Measurements from ENCODE around the gene SLC7A6OS. TPM values are rescaled to one million over a fixed set of nuclear protein-coding genes. Genes with fewer than 3 reads are reported as not detected.

Gene SLC7A6OS
- polyA plus RNA-seq, 1 donor (not counting 4 experiments of a cell fraction or from before 2014, with no cell fraction given): 12.6 TPM

GRCh38 chr16:68290450-68290849 lies 20.3 kb downstream of the SLC7A6OS start:
- dilution Hi-C loops (cut with MboI; ENCODE audit: extremely low pct_ligation_motif_present, low sequenced_read_pairs): no loop called here
- H3K4me2 ChIP-seq (ENCODE audit: control insufficient read depth, extremely low read depth, insufficient read depth, low read depth, low read length): no peak overlapping the region
- H3K79me2 ChIP-seq (ENCODE audit: control insufficient read depth, insufficient read depth, low read length): peaks cover 5% of the 10 kb centered on the region
- H3K4me3 ChIP-seq (ENCODE audit: control insufficient read depth in 2 of 3, extremely low read depth in 1 of 3, insufficient read depth in 2 of 3, low read depth in 1 of 3, low read length in 3 of 3): no peak overlapping the region
- no peak for TF ChIP-seq CTCF (optimal IDR thresholded peaks at IDR 0.05 in 1 of 3, IDR thresholded peaks at IDR 0.05 in 1 of 3, conservative IDR thresholded peaks at IDR 0.05 in 1 of 3; ENCODE audit: extremely low read depth in 1 of 3, insufficient read depth in 2 of 3, low read length in 3 of 3)
- no peak for TF ChIP-seq EZH2 (IDR thresholded peaks at IDR 0.05; ENCODE audit: low read length)
- H2AFZ ChIP-seq (ENCODE audit: control insufficient read depth, low read length): no peak overlapping the region
- H3K36me3 ChIP-seq (ENCODE audit: control insufficient read depth in 2 of 2, extremely low read depth in 1 of 2, insufficient read depth in 2 of 2, low read length in 2 of 2): peaks cover 28 to 29% of the 10 kb centered on the region in 2 experiments
- H3K9ac ChIP-seq (ENCODE audit: control insufficient read depth, extremely low read depth, insufficient read depth, low read length): no peak overlapping the region
- peaks cover 11% of the 10 kb centered on the region for H3K4me1 ChIP-seq (ENCODE audit: control insufficient read depth, extremely low read depth, insufficient read depth, low read length)
- no peaks in the 10 kb centered on the region for H3K27me3 ChIP-seq (ENCODE audit: control insufficient read depth, extremely low read depth, insufficient read depth, low read length)
- H4K20me1 ChIP-seq (ENCODE audit: control insufficient read depth, extremely low read depth, insufficient read depth, low read length): no peaks in the 10 kb centered on the region
- peaks cover 3% of the 10 kb centered on the region for H3K9me1 ChIP-seq (ENCODE audit: control insufficient read depth, extremely low read depth, insufficient read depth, low read length)
- FAIRE-seq: no peak
- H3K9me3 ChIP-seq (ENCODE audit: control insufficient read depth, low read depth, low read length): no peaks in the 10 kb centered on the region
- no peak overlapping the region for H3K27ac ChIP-seq (ENCODE audit: control insufficient read depth, insufficient read depth, low read length)
- DNase-seq (ENCODE audit: low read depth, low spot score): no peak

- peaks cover 11% of the 10 kb centered on the region for H3K4me1 ChIP-seq (ENCODE audit: control insufficient read depth, extremely low read depth, insufficient read depth, low read length)
- TF ChIP-seq CTCF (optimal IDR thresholded peaks at IDR 0.05 in 1 of 3, IDR thresholded peaks at IDR 0.05 in 1 of 3, conservative IDR thresholded peaks at IDR 0.05 in 1 of 3; ENCODE audit: extremely low read depth in 1 of 3, insufficient read depth in 2 of 3, low read length in 3 of 3) (no peak), EZH2 (IDR thresholded peaks at IDR 0.05; ENCODE audit: low read length) (no peak)
These were observed 21.0 kb downstream of the SLC7A6OS start for GRCh38 chr16:68289621-68290329.

More at GRCh38 chr16:68289621-68290329, 21.0 kb downstream of the SLC7A6OS start:
- H3K4me3 ChIP-seq (ENCODE audit: control insufficient read depth in 2 of 3, extremely low read depth in 1 of 3, insufficient read depth in 2 of 3, low read depth in 1 of 3, low read length in 3 of 3): no peak overlapping the region
- no peak overlapping the region for H2AFZ ChIP-seq (ENCODE audit: control insufficient read depth, low read length)
- dilution Hi-C loops (cut with MboI; ENCODE audit: extremely low pct_ligation_motif_present, low sequenced_read_pairs): no loop called here
- H3K9me3 ChIP-seq (ENCODE audit: control insufficient read depth, low read depth, low read length): no peaks in the 10 kb centered on the region
- H3K9ac ChIP-seq (ENCODE audit: control insufficient read depth, extremely low read depth, insufficient read depth, low read length): no peak overlapping the region
- peaks cover 5% of the 10 kb centered on the region for H3K79me2 ChIP-seq (ENCODE audit: control insufficient read depth, insufficient read depth, low read length)
- H3K9me1 ChIP-seq (ENCODE audit: control insufficient read depth, extremely low read depth, insufficient read depth, low read length): peaks cover 3% of the 10 kb centered on the region
- H3K36me3 ChIP-seq (ENCODE audit: control insufficient read depth in 2 of 2, extremely low read depth in 1 of 2, insufficient read depth in 2 of 2, low read length in 2 of 2): peaks cover 28% of the 10 kb centered on the region in 2 experiments
- no peaks in the 10 kb centered on the region for H3K27me3 ChIP-seq (ENCODE audit: control insufficient read depth, extremely low read depth, insufficient read depth, low read length)
- no peaks in the 10 kb centered on the region for H4K20me1 ChIP-seq (ENCODE audit: control insufficient read depth, extremely low read depth, insufficient read depth, low read length)
- DNase-seq (ENCODE audit: low read depth, low spot score) (no peak), FAIRE-seq (no peak)
- H3K27ac ChIP-seq (ENCODE audit: control insufficient read depth, insufficient read depth, low read length): no peak overlapping the region
- H3K4me2 ChIP-seq (ENCODE audit: control insufficient read depth, extremely low read depth, insufficient read depth, low read depth, low read length): no peak overlapping the region
